OCI-LY7 (cell line): ENCODE data around the gene HSPA1L. TPM values are rescaled to one million over a fixed set of nuclear protein-coding genes. Genes with fewer than 3 reads are reported as not detected.

ENCODE experiments used
- BruUV-seq: library from RNA; stranded (reverse); fragments of 400-500 nt; replicated peaks from 2 replicates; lab custom pipeline; 2021; lab: Mats Ljungman, UMichigan
- CTCF ChIA-PET: fragments of 300-600 bp; sonication (Branson Sonifier 250); formaldehyde crosslinking; loops from one replicate; lab custom pipeline; 2022; ENCODE audit warnings: antibody characterized with exemption; ENCODE audit not compliant: unreplicated experiment; lab: Charles Lee
- POLR2A ChIA-PET: fragments of 300-600 bp; sonication (Branson Sonifier 250); formaldehyde crosslinking; loops from one replicate; lab custom pipeline; 2022; ENCODE audit warnings: antibody characterized with exemption; lab: Charles Lee
- DNase-seq: peaks from one replicate; pipeline ENCODE4 v3.0.0-alpha.2; 2015; ENCODE audit warnings: low spot score
- H2AFZ ChIP-seq: fragments of 200-600 bp; sonication (generic), shearing (Covaris generic); 2 replicates; pipeline ENCODE4 v1.6.1; 2014; ENCODE audit warnings: mild to moderate bottlenecking, antibody characterized with exemption, low read length, moderate library complexity
- H3K27ac ChIP-seq: fragments of 200-600 bp; sonication (generic); 2 replicates; pipeline ENCODE4 v1.5.1; 2014; ENCODE audit warnings: mixed run types, low read depth, mild to moderate bottlenecking, moderate library complexity, low read length, inconsistent platforms; ENCODE audit not compliant: poor library complexity, severe bottlenecking
- H3K36me3 ChIP-seq: fragments of 200-600 bp; sonication (generic); 2 replicates; pipeline ENCODE4 v1.6.1; 2014; ENCODE audit warnings: mild to moderate bottlenecking, antibody characterized with exemption, low read length, moderate library complexity, mixed read lengths; ENCODE audit not compliant: insufficient read depth
- H3K4me1 ChIP-seq: fragments of 200-600 bp; sonication (generic); 2 replicates; pipeline ENCODE4 v1.5.1; 2014; ENCODE audit warnings: mild to moderate bottlenecking, low read length; ENCODE audit not compliant: insufficient read depth, poor library complexity, severe bottlenecking
- H3K4me2 ChIP-seq: fragments of 200-600 bp; sonication (generic); 2 replicates; pipeline ENCODE4 v1.6.1; 2014; ENCODE audit warnings: mild to moderate bottlenecking, low read length
- H3K4me3 ChIP-seq: fragments of 200-600 bp; sonication (generic); 2 replicates; pipeline ENCODE4 v1.5.1; 2014; ENCODE audit warnings: mild to moderate bottlenecking, low read depth, low read length; ENCODE audit not compliant: poor library complexity, severe bottlenecking
- H3K79me2 ChIP-seq: fragments of 200-600 bp; sonication (generic); 2 replicates; pipeline ENCODE4 v1.6.1; 2016; ENCODE audit warnings: low read depth, mild to moderate bottlenecking, low read length, moderate library complexity, mixed read lengths; ENCODE audit not compliant: insufficient read depth
- H3K9me2 ChIP-seq: fragments of 200-600 bp; sonication (generic); 2 replicates; pipeline ENCODE4 v1.6.1; 2016; ENCODE audit warnings: mild to moderate bottlenecking, low read length, mixed read lengths; ENCODE audit not compliant: insufficient read depth
- H3K9me3 ChIP-seq: fragments of 200-600 bp; sonication (generic); 2 replicates; pipeline ENCODE4 v1.6.1; 2014; ENCODE audit warnings: mild to moderate bottlenecking, mixed run types, low read length, mixed read lengths
- H4K20me1 ChIP-seq: fragments of 200-600 bp; sonication (generic); 2 replicates; pipeline ENCODE4 v1.6.1; 2014; ENCODE audit warnings: mild to moderate bottlenecking, antibody characterized with exemption, low read length, moderate library complexity, mixed read lengths; ENCODE audit not compliant: insufficient read depth
- EZH2phosphoT487 ChIP-seq: fragments of 200-600 bp; sonication (generic); IDR thresholded peaks from 2 replicates; pipeline ENCODE4 v1.6.1; 2018; ENCODE audit warnings: low read depth, borderline replicate concordance, mild to moderate bottlenecking, mixed run types, antibody characterized with exemption, low read length, moderate library complexity, mixed read lengths
- intact Hi-C: fragments of 100-400 bp; cut with micrococcal nuclease; formaldehyde crosslinking; loops from one replicate; pipeline ENCODE4 v1.10.0; 2022; ENCODE audit not compliant: unreplicated experiment
- small RNA-seq: library from RNA; depleted of rRNA; stranded (forward); fragments of <200 nt; gene quantifications from one replicate; pipeline ENCODE3, GENCODE V24; 2014
- total RNA-seq, 2 experiments: library from RNA; depleted of rRNA in 1 of 2; stranded (reverse); fragments of >200 nt in 1 of 2; shearing (Covaris generic) in 1 of 2; gene quantifications; 2 replicates each; pipeline ENCODE4 v1.2.3, GENCODE V29; 2014 to 2022
- TF ChIP-seq, protein P1 (sequence below): fragments of 200-600 bp; sonication (generic); conservative IDR thresholded peaks from 2 replicates; pipeline ENCODE4 v1.5.1; 2014; ENCODE audit warnings: mild to moderate bottlenecking, antibody characterized with exemption, low read length, moderate library complexity, mixed read lengths

HSPA1L gene
- total RNA-seq, 2 experiments from 2014 or later: 0.19 to 0.49 TPM

DNA sequence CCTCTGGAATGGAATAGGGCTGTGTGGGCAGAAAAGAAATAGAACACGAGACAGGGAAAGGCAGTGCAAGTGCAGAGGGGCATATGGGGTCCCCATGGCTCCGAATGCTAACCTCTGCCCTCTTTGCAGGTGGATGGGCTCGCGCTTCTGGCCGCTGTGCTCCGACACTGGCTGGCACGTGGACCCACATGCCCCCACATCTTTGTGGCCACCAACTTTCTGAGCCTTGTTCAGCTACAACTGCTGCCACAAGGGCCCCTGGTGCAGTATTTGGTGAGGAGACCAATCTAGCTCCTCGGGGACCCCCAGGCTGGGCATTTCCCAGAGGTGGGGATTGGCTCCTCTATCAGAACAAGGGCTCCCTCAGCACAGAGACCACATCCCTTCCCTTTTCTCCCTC is 53.7 kb downstream of the HSPA1L start:
- Histone ChIP-seq H3K4me2 (no peak overlapping the region), H3K36me3 (peaks cover 74% of the 10 kb centered on the region), H3K79me2 (no peaks in the 10 kb centered on the region), H3K4me3 (no peak overlapping the region), H3K9me2 (no peaks in the 10 kb centered on the region), H3K27ac (no peak overlapping the region), H2AFZ (no peak overlapping the region), H3K9me3 (no peaks in the 10 kb centered on the region), H3K4me1 (no peaks in the 10 kb centered on the region), H4K20me1 (no peaks in the 10 kb centered on the region)
- no peak for TF ChIP-seq EZH2phosphoT487
- TF ChIP-seq, protein P1, sequence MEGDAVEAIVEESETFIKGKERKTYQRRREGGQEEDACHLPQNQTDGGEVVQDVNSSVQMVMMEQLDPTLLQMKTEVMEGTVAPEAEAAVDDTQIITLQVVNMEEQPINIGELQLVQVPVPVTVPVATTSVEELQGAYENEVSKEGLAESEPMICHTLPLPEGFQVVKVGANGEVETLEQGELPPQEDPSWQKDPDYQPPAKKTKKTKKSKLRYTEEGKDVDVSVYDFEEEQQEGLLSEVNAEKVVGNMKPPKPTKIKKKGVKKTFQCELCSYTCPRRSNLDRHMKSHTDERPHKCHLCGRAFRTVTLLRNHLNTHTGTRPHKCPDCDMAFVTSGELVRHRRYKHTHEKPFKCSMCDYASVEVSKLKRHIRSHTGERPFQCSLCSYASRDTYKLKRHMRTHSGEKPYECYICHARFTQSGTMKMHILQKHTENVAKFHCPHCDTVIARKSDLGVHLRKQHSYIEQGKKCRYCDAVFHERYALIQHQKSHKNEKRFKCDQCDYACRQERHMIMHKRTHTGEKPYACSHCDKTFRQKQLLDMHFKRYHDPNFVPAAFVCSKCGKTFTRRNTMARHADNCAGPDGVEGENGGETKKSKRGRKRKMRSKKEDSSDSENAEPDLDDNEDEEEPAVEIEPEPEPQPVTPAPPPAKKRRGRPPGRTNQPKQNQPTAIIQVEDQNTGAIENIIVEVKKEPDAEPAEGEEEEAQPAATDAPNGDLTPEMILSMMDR: no peak
- no TSS peak for BruUV-seq
- CTCF ChIA-PET: no interaction called here
- POLR2A ChIA-PET: interaction anchor here (0.5 kb wide), 1 partner anchor 317 kb away, joined by 3 read pairs; no protein-coding TSS in a partner anchor
- no peak for DNase-seq
- intact Hi-C loops: no loop called here

DNA sequence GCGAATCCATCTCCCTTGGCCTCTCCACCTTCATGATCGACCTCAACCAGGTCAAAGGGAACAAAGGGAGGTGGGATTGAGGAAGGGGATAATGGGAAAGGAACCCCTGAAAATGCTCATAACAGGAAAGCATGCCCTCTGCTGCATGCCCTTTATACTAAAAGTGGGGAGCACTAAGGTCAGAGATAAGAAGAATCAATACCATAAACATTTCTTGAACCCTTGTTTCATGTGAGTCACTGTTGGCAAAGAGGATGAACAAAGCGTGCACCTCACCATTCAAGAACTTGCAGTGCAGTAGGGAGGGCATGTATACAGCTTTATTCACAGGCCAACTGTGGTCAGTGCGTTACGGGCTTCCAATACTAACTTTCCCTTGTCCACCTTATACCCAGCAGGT is 54.3 kb downstream of the HSPA1L start:
- ChIA-PET POLR2A (interaction anchor here (0.5 kb wide), 1 partner anchor 317 kb away, joined by 3 read pairs; no protein-coding TSS in a partner anchor), CTCF (no interaction called here)
- no peaks in the 10 kb centered on the region for H3K4me1 ChIP-seq
- intact Hi-C loops: no loop called here
- H3K9me2 ChIP-seq: no peaks in the 10 kb centered on the region
- H3K4me2 ChIP-seq: no peak overlapping the region
- H3K36me3 ChIP-seq: peaks cover 74% of the 10 kb centered on the region
- H2AFZ ChIP-seq: no peak overlapping the region
- H4K20me1 ChIP-seq: no peaks in the 10 kb centered on the region
- H3K79me2 ChIP-seq: no peaks in the 10 kb centered on the region
- no TSS peak for BruUV-seq
- no peak for DNase-seq
- H3K9me3 ChIP-seq: no peaks in the 10 kb centered on the region
- TF ChIP-seq, protein P1: no peak
- TF ChIP-seq EZH2phosphoT487: no peak
- no peak overlapping the region for H3K27ac ChIP-seq
- no peak overlapping the region for H3K4me3 ChIP-seq

Small RNAs within 50 kb of the gene (small RNA-seq; reads per million reads assigned to genes)
- not detected for gene MSH5-SAPCD1
- not detected for gene RF00019
- gene SAPCD1: not detected
- 116 reads per million, percentile 99 among the genes with 10 or more reads in this experiment for gene SNORD48
- gene SNORD52: not detected

Other genes with a start within 250 kb of the HSPA1L start
Only the 30 nearest of the 40 such genes appear.
- 191 and 233 TPM in 2 replicates for gene BAG6, start 162.6 kb downstream of the HSPA1L start, total RNA-seq (2014; rRNA removed; shearing (Covaris generic))
- gene BAG6, start 162.6 kb downstream of the HSPA1L start, total RNA-seq (2022): 320 and 323 TPM in 2 replicates
- gene APOM, start 159.4 kb downstream of the HSPA1L start, total RNA-seq (2014; rRNA removed; shearing (Covaris generic)): 0.13 and 1.5 TPM in 2 replicates
- gene APOM, start 159.4 kb downstream of the HSPA1L start, total RNA-seq (2022): 2.1 and 3.6 TPM in 2 replicates
- 17.5 and 18.5 TPM in 2 replicates for gene C6orf47, start 154.5 kb downstream of the HSPA1L start, total RNA-seq (2014; rRNA removed; shearing (Covaris generic))
- gene C6orf47, start 154.5 kb downstream of the HSPA1L start, total RNA-seq (2022): 16.7 and 17.4 TPM in 2 replicates
- 34.3 and 50.9 TPM in 2 replicates for gene GPANK1, start 150.3 kb downstream of the HSPA1L start, total RNA-seq (2014; rRNA removed; shearing (Covaris generic))
- gene GPANK1, start 150.3 kb downstream of the HSPA1L start, total RNA-seq (2022): 38.8 and 40.7 TPM in 2 replicates
- gene CSNK2B, start 149.2 kb downstream of the HSPA1L start, total RNA-seq (2014; rRNA removed; shearing (Covaris generic)): 207 and 230 TPM in 2 replicates
- gene CSNK2B, start 149.2 kb downstream of the HSPA1L start, total RNA-seq (2022): 245 and 254 TPM in 2 replicates
- gene LY6G5B, start 145.3 kb downstream of the HSPA1L start, total RNA-seq (2014; rRNA removed; shearing (Covaris generic)): 12.3 and 15.9 TPM in 2 replicates
- gene LY6G5B, start 145.3 kb downstream of the HSPA1L start, total RNA-seq (2022): 28.7 and 32.0 TPM in 2 replicates
- gene LY6G5C, start 134.2 kb downstream of the HSPA1L start, total RNA-seq (2014; rRNA removed; shearing (Covaris generic)): 1.6 and 1.8 TPM in 2 replicates
- gene LY6G5C, start 134.2 kb downstream of the HSPA1L start, total RNA-seq (2022): 2.5 and 3.5 TPM in 2 replicates
- 28.6 and 34.8 TPM in 2 replicates for gene ABHD16A, start 112.0 kb downstream of the HSPA1L start, total RNA-seq (2014; rRNA removed; shearing (Covaris generic))
- gene ABHD16A, start 112.0 kb downstream of the HSPA1L start, total RNA-seq (2022): 32.7 and 35.2 TPM in 2 replicates
- not detected in 2 replicates for gene LY6G6F, start 108.4 kb downstream of the HSPA1L start, total RNA-seq (2014; rRNA removed; shearing (Covaris generic))
- gene LY6G6F, start 108.4 kb downstream of the HSPA1L start, total RNA-seq (2022): not detected in 2 replicates
- gene LY6G6D, start 99.9 kb downstream of the HSPA1L start, total RNA-seq (2014; rRNA removed; shearing (Covaris generic)): not detected in 2 replicates
- not detected in 2 replicates for gene LY6G6D, start 99.9 kb downstream of the HSPA1L start, total RNA-seq (2022)
- not detected in 2 replicates for gene LY6G6C, start 93.5 kb downstream of the HSPA1L start, total RNA-seq (2014; rRNA removed; shearing (Covaris generic))
- gene LY6G6C, start 93.5 kb downstream of the HSPA1L start, total RNA-seq (2022): not detected in 2 replicates
- gene MPIG6B, start 91.9 kb downstream of the HSPA1L start, total RNA-seq (2014; rRNA removed; shearing (Covaris generic)): not detected in 2 replicates
- not detected in 2 replicates for gene MPIG6B, start 91.9 kb downstream of the HSPA1L start, total RNA-seq (2022)
- 14.0 and 20.6 TPM in 2 replicates for gene DDAH2, start 86.0 kb downstream of the HSPA1L start, total RNA-seq (2014; rRNA removed; shearing (Covaris generic))
- gene DDAH2, start 86.0 kb downstream of the HSPA1L start, total RNA-seq (2022): 20.4 and 26.4 TPM in 2 replicates
- 376 and 413 TPM in 2 replicates for gene CLIC1, start 78.8 kb downstream of the HSPA1L start, total RNA-seq (2014; rRNA removed; shearing (Covaris generic))
- 314 and 318 TPM in 2 replicates for gene CLIC1, start 78.8 kb downstream of the HSPA1L start, total RNA-seq (2022)
- 104 and 108 TPM in 2 replicates for gene MSH5, start 75.3 kb downstream of the HSPA1L start, total RNA-seq (2014; rRNA removed; shearing (Covaris generic))
- 218 and 258 TPM in 2 replicates for gene MSH5, start 75.3 kb downstream of the HSPA1L start, total RNA-seq (2022)
- 31.3 and 47.1 TPM in 2 replicates for gene SAPCD1, start 52.6 kb downstream of the HSPA1L start, total RNA-seq (2014; rRNA removed; shearing (Covaris generic))
- 53.5 and 66.8 TPM in 2 replicates for gene SAPCD1, start 52.6 kb downstream of the HSPA1L start, total RNA-seq (2022)
- 2.1 and 2.2 TPM in 2 replicates for gene VWA7, start 38.0 kb downstream of the HSPA1L start, total RNA-seq (2014; rRNA removed; shearing (Covaris generic))
- 3.7 and 6.5 TPM in 2 replicates for gene VWA7, start 38.0 kb downstream of the HSPA1L start, total RNA-seq (2022)
- 47.0 and 51.2 TPM in 2 replicates for gene VARS1, start 19.5 kb downstream of the HSPA1L start, total RNA-seq (2014; rRNA removed; shearing (Covaris generic))
- 118 and 137 TPM in 2 replicates for gene VARS1, start 19.5 kb downstream of the HSPA1L start, total RNA-seq (2022)
- gene LSM2, start 8.3 kb downstream of the HSPA1L start, total RNA-seq (2014; rRNA removed; shearing (Covaris generic)): 65.2 and 78.4 TPM in 2 replicates
- 78.0 and 82.6 TPM in 2 replicates for gene LSM2, start 8.3 kb downstream of the HSPA1L start, total RNA-seq (2022)
- gene HSPA1A, start 260 bp upstream of the HSPA1L start, total RNA-seq (2014; rRNA removed; shearing (Covaris generic)): 0.22 and 0.41 TPM in 2 replicates
- 0.81 and 2.2 TPM in 2 replicates for gene HSPA1A, start 260 bp upstream of the HSPA1L start, total RNA-seq (2022)
- gene HSPA1B, start 12.5 kb upstream of the HSPA1L start, total RNA-seq (2014; rRNA removed; shearing (Covaris generic)): 160 and 177 TPM in 2 replicates
- gene HSPA1B, start 12.5 kb upstream of the HSPA1L start, total RNA-seq (2022): 40.1 and 60.9 TPM in 2 replicates
- gene NEU1, start 47.5 kb upstream of the HSPA1L start, total RNA-seq (2014; rRNA removed; shearing (Covaris generic)): 5.5 and 7.0 TPM in 2 replicates
- gene NEU1, start 47.5 kb upstream of the HSPA1L start, total RNA-seq (2022): 10.6 and 13.4 TPM in 2 replicates
- gene SLC44A4, start 63.7 kb upstream of the HSPA1L start, total RNA-seq (2014; rRNA removed; shearing (Covaris generic)): not detected in 2 replicates
- not detected in 2 replicates for gene SLC44A4, start 63.7 kb upstream of the HSPA1L start, total RNA-seq (2022)
- 49.5 and 55.1 TPM in 2 replicates for gene EHMT2, start 82.4 kb upstream of the HSPA1L start, total RNA-seq (2014; rRNA removed; shearing (Covaris generic))
- gene EHMT2, start 82.4 kb upstream of the HSPA1L start, total RNA-seq (2022): 70.4 and 76.8 TPM in 2 replicates
- 12.8 and 17.6 TPM in 2 replicates for gene ZBTB12, start 86.8 kb upstream of the HSPA1L start, total RNA-seq (2014; rRNA removed; shearing (Covaris generic))
- gene ZBTB12, start 86.8 kb upstream of the HSPA1L start, total RNA-seq (2022): 20.2 and 21.0 TPM in 2 replicates
- 3.1 and 3.4 TPM in 2 replicates for gene C2, start 112.4 kb upstream of the HSPA1L start, total RNA-seq (2014; rRNA removed; shearing (Covaris generic))
- gene C2, start 112.4 kb upstream of the HSPA1L start, total RNA-seq (2022): 4.4 and 8.7 TPM in 2 replicates
- 1.1 TPM in 1 of 2 replicates, not detected in the other for gene CFB, start 130.8 kb upstream of the HSPA1L start, total RNA-seq (2014; rRNA removed; shearing (Covaris generic))
- gene CFB, start 130.8 kb upstream of the HSPA1L start, total RNA-seq (2022): 1.2 and 2.4 TPM in 2 replicates
- 94.8 and 134 TPM in 2 replicates for gene NELFE, start 143.7 kb upstream of the HSPA1L start, total RNA-seq (2014; rRNA removed; shearing (Covaris generic))
- gene NELFE, start 143.7 kb upstream of the HSPA1L start, total RNA-seq (2022): 76.1 and 77.8 TPM in 2 replicates
- gene SKIC2, start 143.9 kb upstream of the HSPA1L start, total RNA-seq (2014; rRNA removed; shearing (Covaris generic)): 45.8 and 62.2 TPM in 2 replicates
- gene SKIC2, start 143.9 kb upstream of the HSPA1L start, total RNA-seq (2022): 69.8 and 77.5 TPM in 2 replicates
- gene DXO, start 156.9 kb upstream of the HSPA1L start, total RNA-seq (2014; rRNA removed; shearing (Covaris generic)): 34.9 and 36.5 TPM in 2 replicates
- 17.5 and 28.0 TPM in 2 replicates for gene DXO, start 156.9 kb upstream of the HSPA1L start, total RNA-seq (2022)